ENCODE measurements around the gene ZNF490.
"Not testable (repeated sequence)": the region's sequence is repeated elsewhere in the genome, so short reads cannot be mapped to it uniquely, and the experiment has no call there.

ZNF490 gene

GRCh38 chr19:12610540-12611360 lies at the start of gene ZNF490, which contains the start of gene ZNF791:
Gene ZNF490, minus strand, starts transcription at chr19:12610813. Its CDS starts 133 bp downstream, at chr19:12610680.
Gene ZNF791, plus strand, starts transcription at chr19:12610920. Its CDS starts 160 bp downstream, at chr19:12611080.
- FAIRE-seq: peak; percentile 99
- peak; percentile 89 for DNase-seq (ENCODE audit: extremely low spot score, insufficient read length, low read depth)

GRCh38 chr19:12657966-12658365 lies 47.4 kb upstream of the ZNF490 start:
- DNase-seq (ENCODE audit: extremely low spot score, insufficient read length, low read depth): no peak

GRCh38 chr19:12656899-12657571 lies 46.4 kb upstream of the ZNF490 start:
- FAIRE-seq (no peak), DNase-seq (ENCODE audit: extremely low spot score, insufficient read length, low read depth) (no peak)

More at GRCh38 chr19:12657966-12658365, 47.4 kb upstream of the ZNF490 start:
- FAIRE-seq: no peak

- DNase-seq (ENCODE audit: extremely low spot score, insufficient read length, low read depth) (no peak), FAIRE-seq (no peak)
These were observed 44.9 kb upstream of the ZNF490 start for GRCh38 chr19:12655546-12655945.

- DNase-seq (ENCODE audit: extremely low spot score, insufficient read length, low read depth) (no peak), FAIRE-seq (no peak)
These were observed 41.6 kb upstream of the ZNF490 start for GRCh38 chr19:12652219-12652618.

- no peak for FAIRE-seq
- DNase-seq (ENCODE audit: extremely low spot score, insufficient read length, low read depth): no peak
These were observed 39.3 kb upstream of the ZNF490 start for GRCh38 chr19:12649941-12650340.

GRCh38 chr19:12648088-12648487 lies 37.5 kb upstream of the ZNF490 start:
- DNase-seq (ENCODE audit: extremely low spot score, insufficient read length, low read depth): no peak
- FAIRE-seq: no peak

- no peak for FAIRE-seq
- DNase-seq (ENCODE audit: extremely low spot score, insufficient read length, low read depth): no peak
These were observed 37.0 kb upstream of the ZNF490 start for GRCh38 chr19:12647490-12648071.

- DNase-seq (ENCODE audit: extremely low spot score, insufficient read length, low read depth) (no peak), FAIRE-seq (no peak)
These were observed 36.4 kb upstream of the ZNF490 start for GRCh38 chr19:12647047-12647446.

GRCh38 chr19:12646551-12646950 lies 35.9 kb upstream of the ZNF490 start:
- FAIRE-seq: no peak
- no peak for DNase-seq (ENCODE audit: extremely low spot score, insufficient read length, low read depth)

- FAIRE-seq: not testable (repeated sequence)
These were observed 33.1 kb upstream of the ZNF490 start for GRCh38 chr19:12643716-12644115.

GRCh38 chr19:12642506-12642905 lies 31.9 kb upstream of the ZNF490 start:
- FAIRE-seq (no peak), DNase-seq (ENCODE audit: extremely low spot score, insufficient read length, low read depth) (no peak)

More at GRCh38 chr19:12643716-12644115, 33.1 kb upstream of the ZNF490 start:
- not testable (repeated sequence) for DNase-seq (ENCODE audit: extremely low spot score, insufficient read length, low read depth)

GRCh38 chr19:12641456-12641855 lies 30.8 kb upstream of the ZNF490 start:
- FAIRE-seq (no peak), DNase-seq (ENCODE audit: extremely low spot score, insufficient read length, low read depth) (no peak)

- peak; percentile 68 for DNase-seq (ENCODE audit: extremely low spot score, insufficient read length, low read depth)
- FAIRE-seq: peak; percentile 95
These were observed 29.4 kb upstream of the ZNF490 start for GRCh38 chr19:12639901-12640613.

- FAIRE-seq (no peak), DNase-seq (ENCODE audit: extremely low spot score, insufficient read length, low read depth) (no peak)
These were observed 28.1 kb upstream of the ZNF490 start for GRCh38 chr19:12638611-12639182.

- FAIRE-seq: no peak
- DNase-seq (ENCODE audit: extremely low spot score, insufficient read length, low read depth): no peak
These were observed 26.0 kb upstream of the ZNF490 start for GRCh38 chr19:12636631-12637030.

GRCh38 chr19:12629215-12629614 lies 18.6 kb upstream of the ZNF490 start:
- DNase-seq (ENCODE audit: extremely low spot score, insufficient read length, low read depth) (no peak), FAIRE-seq (no peak)

- FAIRE-seq (no peak), DNase-seq (ENCODE audit: extremely low spot score, insufficient read length, low read depth) (no peak)
These were observed 17.7 kb upstream of the ZNF490 start for GRCh38 chr19:12628040-12629022.

GRCh38 chr19:12626958-12627357 lies 16.3 kb upstream of the ZNF490 start:
- FAIRE-seq: no peak

More at GRCh38 chr19:12626958-12627357, 16.3 kb upstream of the ZNF490 start:
- DNase-seq (ENCODE audit: extremely low spot score, insufficient read length, low read depth): no peak
